Loucy (cell line): ENCODE data around the gene MINDY4.

Source experiments
- H2AFZ ChIP-seq: fragments of 200-600 bp; sonication (generic); 2 replicates; pipeline ENCODE4 v1.6.0; 2016; ENCODE audit warnings: antibody characterized with exemption, mild to moderate bottlenecking, low read length, moderate library complexity
- H3F3A ChIP-seq: fragments of 200-600 bp; 2 replicates; pipeline ENCODE4 v1.6.0; 2016; ENCODE audit warnings: antibody characterized with exemption, low read depth, mild to moderate bottlenecking
- H3K27me3 ChIP-seq: fragments of 200-600 bp; sonication (generic); 2 replicates; pipeline ENCODE4 v1.6.1; 2014; ENCODE audit warnings: low read length, mild to moderate bottlenecking; ENCODE audit not compliant: insufficient read depth, poor library complexity, severe bottlenecking
- H3K36me3 ChIP-seq: fragments of 200-600 bp; sonication (generic); 2 replicates; pipeline ENCODE4 v1.6.1; 2016; ENCODE audit warnings: low read length; ENCODE audit not compliant: insufficient read depth
- H3K4me1 ChIP-seq: fragments of 200-600 bp; sonication (generic); 2 replicates; pipeline ENCODE4 v1.5.1; 2014; ENCODE audit warnings: low read length, mild to moderate bottlenecking; ENCODE audit not compliant: insufficient read depth, poor library complexity, severe bottlenecking
- H3K4me2 ChIP-seq: fragments of 200-600 bp; sonication (generic); 2 replicates; pipeline ENCODE4 v1.6.0; 2014; ENCODE audit warnings: antibody characterized with exemption, low read length, low read depth, mild to moderate bottlenecking; ENCODE audit not compliant: poor library complexity, severe bottlenecking
- H3K4me3 ChIP-seq: fragments of 200-600 bp; sonication (generic); 2 replicates; pipeline ENCODE4 v1.5.1; 2014; ENCODE audit warnings: low read length, mild to moderate bottlenecking, mixed read lengths; ENCODE audit not compliant: poor library complexity, severe bottlenecking
- H3K79me2 ChIP-seq: fragments of 200-600 bp; sonication (generic); 2 replicates; pipeline ENCODE4 v1.6.1; 2014; ENCODE audit warnings: low read length; ENCODE audit not compliant: insufficient read depth
- H3K9ac ChIP-seq: fragments of 200-600 bp; sonication (generic); 2 replicates; pipeline ENCODE4 v1.6.0; 2014; ENCODE audit warnings: mild to moderate bottlenecking, low read depth, low read length, moderate library complexity; ENCODE audit not compliant: poor library complexity, severe bottlenecking
- H3K9me2 ChIP-seq: fragments of 200-600 bp; sonication (generic); replicated peaks from 2 replicates; pipeline ENCODE4 v1.6.1; 2016; ENCODE audit warnings: low read depth, low read length, mixed read lengths
- H3K9me3 ChIP-seq: fragments of 200-600 bp; sonication (generic); 2 replicates; pipeline ENCODE4 v1.6.1; 2014; ENCODE audit warnings: mild to moderate bottlenecking, antibody characterized with exemption, low read length, low read depth; ENCODE audit not compliant: insufficient read depth
- H4K20me1 ChIP-seq: fragments of 200-600 bp; sonication (generic); 2 replicates; pipeline ENCODE4 v1.6.0; 2014; ENCODE audit warnings: antibody characterized with exemption, low read length, mild to moderate bottlenecking; ENCODE audit not compliant: insufficient read depth, poor library complexity, severe bottlenecking
- CTCF ChIP-seq: fragments of 200-600 bp; sonication (generic); conservative IDR thresholded peaks from 2 replicates; pipeline ENCODE4 v1.5.1; 2014; ENCODE audit warnings: mild to moderate bottlenecking, antibody characterized with exemption, low read length
- EZH2phosphoT487 ChIP-seq: fragments of 200-600 bp; IDR thresholded peaks from 2 replicates; pipeline ENCODE4 v1.6.1; 2018; ENCODE audit warnings: antibody characterized with exemption, mild to moderate bottlenecking, moderate library complexity, borderline replicate concordance

MINDY4 gene

DNA sequence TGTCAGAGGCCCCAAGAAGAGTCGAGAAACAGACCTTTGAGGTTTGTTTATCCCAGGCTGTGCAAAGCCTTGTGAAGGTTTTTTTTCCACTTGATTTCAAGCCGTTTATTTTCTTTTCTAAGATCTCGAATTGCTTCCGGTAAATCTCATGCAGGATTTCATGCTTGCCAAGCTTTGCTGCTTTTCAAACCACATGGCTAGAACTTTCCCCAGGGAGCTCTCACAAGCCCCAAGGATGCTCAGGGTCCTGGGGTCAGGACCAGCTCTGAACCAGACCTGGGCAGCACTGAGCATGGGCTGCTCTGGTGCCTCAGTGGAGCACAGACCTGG, 92.5 kb downstream of the MINDY4 start:
- Histone ChIP-seq H3K36me3 (no peaks in the 10 kb centered on the region), H3K4me3 (no peak overlapping the region), H3K79me2 (no peaks in the 10 kb centered on the region), H3K9me3 (no peaks in the 10 kb centered on the region), H3K9me2 (no peaks in the 10 kb centered on the region), H3K4me1 (no peaks in the 10 kb centered on the region), H3K27me3 (no peaks in the 10 kb centered on the region), H3F3A (no peaks in the 10 kb centered on the region), H3K9ac (no peak overlapping the region), H3K4me2 (no peak overlapping the region), H2AFZ (no peak overlapping the region), H4K20me1 (no peaks in the 10 kb centered on the region)
- TF ChIP-seq CTCF (no peak), EZH2phosphoT487 (no peak)

DNA sequence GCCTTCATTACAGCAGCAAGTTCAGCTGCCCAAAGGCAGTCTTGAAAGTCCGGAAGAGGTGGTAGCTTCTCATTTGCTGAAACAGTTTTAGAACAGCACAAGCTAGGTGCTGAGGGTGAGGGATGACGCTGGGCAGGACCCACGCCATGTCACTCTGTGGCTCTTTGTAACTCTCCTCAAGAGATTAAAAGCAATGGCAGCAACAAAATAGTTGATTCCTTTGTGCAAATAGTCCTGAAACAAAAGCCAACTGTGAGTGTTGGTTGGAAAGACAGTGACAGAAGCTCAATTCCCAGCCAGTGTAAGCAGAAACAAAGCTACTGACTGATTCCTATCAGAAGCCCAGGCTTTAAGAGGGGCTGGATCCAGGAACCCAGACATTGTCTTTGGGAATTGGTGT, 92.9 kb downstream of the MINDY4 start:
- Histone ChIP-seq H3K36me3 (no peaks in the 10 kb centered on the region), H3K9me2 (no peaks in the 10 kb centered on the region), H3K4me3 (no peak overlapping the region), H3F3A (no peaks in the 10 kb centered on the region), H2AFZ (no peak overlapping the region), H3K79me2 (no peaks in the 10 kb centered on the region), H4K20me1 (no peaks in the 10 kb centered on the region), H3K9ac (no peak overlapping the region), H3K9me3 (no peaks in the 10 kb centered on the region), H3K4me1 (no peaks in the 10 kb centered on the region), H3K4me2 (no peak overlapping the region), H3K27me3 (no peaks in the 10 kb centered on the region)
- TF ChIP-seq CTCF (no peak), EZH2phosphoT487 (no peak)

- Histone ChIP-seq H3K9ac (no peak overlapping the region), H3K79me2 (no peaks in the 10 kb centered on the region), H3K4me2 (no peak overlapping the region)
These were observed 93.9 kb downstream of the MINDY4 start for GRCh38 chr7:30865076-30865475.

More at GRCh38 chr7:30865076-30865475, 93.9 kb downstream of the MINDY4 start:
- H3K9me3 ChIP-seq: no peaks in the 10 kb centered on the region
- H3K27me3 ChIP-seq: no peaks in the 10 kb centered on the region
- no peaks in the 10 kb centered on the region for H3F3A ChIP-seq
- no peaks in the 10 kb centered on the region for H4K20me1 ChIP-seq
- H2AFZ ChIP-seq: no peak overlapping the region
- TF ChIP-seq EZH2phosphoT487 (no peak), CTCF (no peak)
- no peaks in the 10 kb centered on the region for H3K36me3 ChIP-seq
- H3K4me3 ChIP-seq: no peak overlapping the region
- H3K9me2 ChIP-seq: no peaks in the 10 kb centered on the region
- no peaks in the 10 kb centered on the region for H3K4me1 ChIP-seq
